Sigmoid colon (tissue), 7 donors: ENCODE results near the gene PARD3. TPM values are rescaled to one million over a fixed set of nuclear protein-coding genes. Genes with fewer than 3 reads are reported as not detected.

Experiments used
- DNase-seq: peaks from one replicate; pipeline ENCODE4 v3.0.0-alpha.2; 2019
- H3K27ac ChIP-seq, 4 donors: fragments of 200-600 bp; sonication (generic); one replicate each; pipeline ENCODE4 v1.5.1; 2016 to 2019; ENCODE audit warnings: mild to moderate bottlenecking in 1 of 4
- H3K27me3 ChIP-seq, 3 donors: fragments of 200-600 bp; sonication (generic); one replicate each; pipeline ENCODE4 v1.5.1; 2019; ENCODE audit warnings: mild to moderate bottlenecking in 1 of 3
- H3K36me3 ChIP-seq, 4 donors: fragments of 200-600 bp; sonication (generic); one replicate each; pipeline ENCODE4 v1.5.1; 2016 to 2019
- H3K4me1 ChIP-seq, 4 donors: fragments of 200-600 bp; sonication (generic); one replicate each; pipeline ENCODE4 v1.5.1; 2017 to 2019
- H3K4me3 ChIP-seq, 4 donors: fragments of 200-600 bp; sonication (generic); one replicate each; pipeline ENCODE4 v1.5.1; 2017 to 2019; ENCODE audit warnings: mild to moderate bottlenecking in 2 of 4, moderate library complexity in 1 of 4
- H3K9me3 ChIP-seq, 4 donors: fragments of 200-600 bp in 3 of 4; sonication (generic) in 3 of 4; one replicate each; pipeline versions ENCODE4 v1.5.1 to v1.6.1; 2013 to 2019
- EP300 ChIP-seq, 4 donors: sonication (generic); formaldehyde crosslinking; IDR thresholded peaks; one replicate each; pipeline ENCODE4 v1.6.1; 2017; ENCODE audit warnings: antibody characterized with exemption in 4 of 4
- POLR2A ChIP-seq, 2 donors: fragments of 450-650 bp; IDR thresholded peaks; one replicate each; pipeline ENCODE4 v1.6.1; 2016; ENCODE audit warnings: antibody characterized with exemption in 2 of 2, mild to moderate bottlenecking in 2 of 2, moderate library complexity in 2 of 2
- POLR2AphosphoS5 ChIP-seq, 4 donors: sonication (generic); formaldehyde crosslinking; IDR thresholded peaks; one replicate each; pipeline ENCODE4 v1.6.1; 2017; ENCODE audit warnings: antibody characterized with exemption in 4 of 4
- WGBS, 2 donors: extraction: QIAGEN DNeasy Blood & Tissue Kit; methylation state at CpG; one replicate each; pipeline ENCODE4 v1.1.7; 2013; 5-methylcytosine and 5-hydroxymethylcytosine counted together
- intact Hi-C: fragments of 100-400 bp; cut with DNase I; formaldehyde crosslinking; loops from one replicate; pipeline ENCODE4 v1.15.1; 2023
- polyA plus RNA-seq, 3 donors: library from polyadenylated mRNA; stranded (reverse); fragments of 200-250 nt; gene quantifications; one replicate each; pipeline ENCODE4 v1.2.3, GENCODE V29; 2013
- total RNA-seq, 4 donors: library from RNA; depleted of rRNA; stranded (reverse); fragments of >200 nt; gene quantifications; one replicate each; pipeline ENCODE4 v1.1.0, GENCODE V29; 2016
- TF ChIP-seq, protein P1 (sequence below), 4 experiments: fragments of 450-650 bp in 3 of 4; fragments of 200-600 bp in 1 of 4; IDR thresholded peaks; one replicate each; pipeline ENCODE4 v1.5.1; 2016 to 2019; ENCODE audit warnings: antibody characterized with exemption in 4 of 4, mild to moderate bottlenecking in 3 of 4, moderate library complexity in 2 of 4
- donor health status: healthy with polysubstance abuse.
- donor health status: Bipolar disorder and iron deficiency.
- donor health status: healthy.

PARD3 gene
- total and polyA plus RNA-seq, 7 donors: 17.5 to 96.4 (median 75.9) TPM

DNA sequence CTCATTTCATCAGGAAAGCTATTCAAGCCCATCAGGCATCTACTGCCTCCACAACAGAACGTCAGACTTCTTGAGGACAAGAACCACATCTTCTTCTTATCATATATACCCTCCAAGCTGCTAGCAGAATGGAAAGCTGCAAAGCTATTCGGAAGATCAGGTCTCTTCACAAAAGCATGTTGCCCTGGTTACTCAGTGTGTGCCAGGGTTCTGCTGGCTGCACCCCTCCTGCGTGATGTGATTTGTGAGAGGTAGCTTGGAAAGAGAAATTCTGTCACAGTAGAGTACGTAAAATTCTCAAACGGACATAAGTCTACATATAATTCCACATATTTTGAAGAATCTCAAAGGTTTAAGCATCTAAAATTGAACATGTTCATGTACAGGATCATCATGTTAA is 681.7 kb downstream of the PARD3 start:
- Histone ChIP-seq H3K9me3 (no peaks in the 10 kb centered on the region), H3K27me3 (no peaks in the 10 kb centered on the region), H3K36me3 (peaks cover 0 to 14% (median 0%) of the 10 kb centered on the region in 4 donors), H3K4me1 (peaks cover 0 to 12% (median 8%) of the 10 kb centered on the region in 4 donors), H3K4me3 (no peak overlapping the region), H3K27ac (no peak overlapping the region)
- WGBS, 2 donors: 96 to 97% methylated on average over 5 of the region's 5 CpGs
- no peak for DNase-seq
- intact Hi-C loops: no loop called here
- no peak for TF ChIP-seq POLR2AphosphoS5 (IDR thresholded peaks at IDR 0.05)
- TF ChIP-seq, protein P1, sequence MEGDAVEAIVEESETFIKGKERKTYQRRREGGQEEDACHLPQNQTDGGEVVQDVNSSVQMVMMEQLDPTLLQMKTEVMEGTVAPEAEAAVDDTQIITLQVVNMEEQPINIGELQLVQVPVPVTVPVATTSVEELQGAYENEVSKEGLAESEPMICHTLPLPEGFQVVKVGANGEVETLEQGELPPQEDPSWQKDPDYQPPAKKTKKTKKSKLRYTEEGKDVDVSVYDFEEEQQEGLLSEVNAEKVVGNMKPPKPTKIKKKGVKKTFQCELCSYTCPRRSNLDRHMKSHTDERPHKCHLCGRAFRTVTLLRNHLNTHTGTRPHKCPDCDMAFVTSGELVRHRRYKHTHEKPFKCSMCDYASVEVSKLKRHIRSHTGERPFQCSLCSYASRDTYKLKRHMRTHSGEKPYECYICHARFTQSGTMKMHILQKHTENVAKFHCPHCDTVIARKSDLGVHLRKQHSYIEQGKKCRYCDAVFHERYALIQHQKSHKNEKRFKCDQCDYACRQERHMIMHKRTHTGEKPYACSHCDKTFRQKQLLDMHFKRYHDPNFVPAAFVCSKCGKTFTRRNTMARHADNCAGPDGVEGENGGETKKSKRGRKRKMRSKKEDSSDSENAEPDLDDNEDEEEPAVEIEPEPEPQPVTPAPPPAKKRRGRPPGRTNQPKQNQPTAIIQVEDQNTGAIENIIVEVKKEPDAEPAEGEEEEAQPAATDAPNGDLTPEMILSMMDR (IDR thresholded peaks at IDR 0.05): no peak
- no peak for TF ChIP-seq POLR2A (IDR thresholded peaks at IDR 0.05)
- TF ChIP-seq EP300 (IDR thresholded peaks at IDR 0.05): no peak

DNA sequence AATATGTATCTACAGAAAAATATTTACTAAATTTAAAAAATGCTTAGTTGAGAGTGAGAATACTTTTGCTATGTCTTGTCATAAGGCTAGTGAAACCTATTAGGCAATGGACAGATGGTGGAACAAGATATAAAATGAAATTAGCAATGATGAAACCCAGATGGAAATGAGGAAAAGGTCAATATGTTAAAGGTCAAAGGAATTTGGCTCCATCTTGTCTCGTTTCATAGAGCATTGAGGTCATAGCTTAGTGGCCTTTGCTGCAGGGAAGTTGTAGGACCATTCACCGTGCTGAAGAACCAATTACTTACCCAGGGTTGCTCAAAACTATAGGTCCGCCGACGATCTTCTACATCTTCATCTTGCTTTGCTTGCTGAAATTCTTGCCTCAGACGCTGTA is 683.9 kb downstream of the PARD3 start:
- 92 to 94% methylated on average over 6 of the region's 6 CpGs for WGBS, 2 donors

DNA sequence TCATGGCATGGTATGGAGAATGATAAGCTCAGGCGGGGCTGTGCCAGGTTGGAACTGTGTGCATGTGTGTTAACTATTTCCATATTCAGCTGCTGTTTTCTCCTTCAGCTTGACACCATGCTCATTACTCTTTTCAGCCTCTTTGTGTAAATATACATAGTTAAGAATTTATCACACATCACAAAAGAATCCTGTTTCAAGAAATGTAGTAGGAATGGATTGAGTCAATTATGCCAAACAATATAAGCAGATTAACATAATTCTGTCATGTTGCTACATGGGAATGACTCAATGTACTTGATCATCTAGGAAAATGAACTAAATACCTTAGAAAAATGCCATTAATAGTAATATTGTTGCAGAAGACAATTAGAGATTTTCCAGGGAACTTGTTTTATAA is 687.4 kb downstream of the PARD3 start:
- no peaks in the 10 kb centered on the region for H3K27me3 ChIP-seq
- peaks cover 0 to 26% (median 9%) of the 10 kb centered on the region in 4 donors for H3K4me1 ChIP-seq
- no peak overlapping the region for H3K27ac ChIP-seq
- no peak for TF ChIP-seq EP300 (IDR thresholded peaks at IDR 0.05)
- TF ChIP-seq, protein P1 (IDR thresholded peaks at IDR 0.05): no peak
- intact Hi-C loops: no loop called here
- H3K9me3 ChIP-seq: no peaks in the 10 kb centered on the region
- 98% methylated on average over 1 of the region's 1 CpG for WGBS, 2 donors
- peaks cover 0 to 16% (median 0%) of the 10 kb centered on the region in 4 donors for H3K36me3 ChIP-seq
- H3K4me3 ChIP-seq: no peak overlapping the region
- no peak for DNase-seq

More for the DNA sequence above, 683.9 kb downstream of the PARD3 start:
- intact Hi-C loops: no loop called here
- no peaks in the 10 kb centered on the region for H3K9me3 ChIP-seq
- no peak for TF ChIP-seq EP300 (IDR thresholded peaks at IDR 0.05)
- TF ChIP-seq POLR2AphosphoS5 (IDR thresholded peaks at IDR 0.05): no peak
- TF ChIP-seq, protein P1 (IDR thresholded peaks at IDR 0.05): no peak
- no peak for TF ChIP-seq POLR2A (IDR thresholded peaks at IDR 0.05)
- DNase-seq: no peak
- peaks cover 0 to 16% (median 0%) of the 10 kb centered on the region in 4 donors for H3K36me3 ChIP-seq
- H3K27me3 ChIP-seq: no peaks in the 10 kb centered on the region
- peaks cover 0 to 19% (median 9%) of the 10 kb centered on the region in 4 donors for H3K4me1 ChIP-seq
- no peak overlapping the region for H3K4me3 ChIP-seq
- no peak overlapping the region for H3K27ac ChIP-seq

DNA sequence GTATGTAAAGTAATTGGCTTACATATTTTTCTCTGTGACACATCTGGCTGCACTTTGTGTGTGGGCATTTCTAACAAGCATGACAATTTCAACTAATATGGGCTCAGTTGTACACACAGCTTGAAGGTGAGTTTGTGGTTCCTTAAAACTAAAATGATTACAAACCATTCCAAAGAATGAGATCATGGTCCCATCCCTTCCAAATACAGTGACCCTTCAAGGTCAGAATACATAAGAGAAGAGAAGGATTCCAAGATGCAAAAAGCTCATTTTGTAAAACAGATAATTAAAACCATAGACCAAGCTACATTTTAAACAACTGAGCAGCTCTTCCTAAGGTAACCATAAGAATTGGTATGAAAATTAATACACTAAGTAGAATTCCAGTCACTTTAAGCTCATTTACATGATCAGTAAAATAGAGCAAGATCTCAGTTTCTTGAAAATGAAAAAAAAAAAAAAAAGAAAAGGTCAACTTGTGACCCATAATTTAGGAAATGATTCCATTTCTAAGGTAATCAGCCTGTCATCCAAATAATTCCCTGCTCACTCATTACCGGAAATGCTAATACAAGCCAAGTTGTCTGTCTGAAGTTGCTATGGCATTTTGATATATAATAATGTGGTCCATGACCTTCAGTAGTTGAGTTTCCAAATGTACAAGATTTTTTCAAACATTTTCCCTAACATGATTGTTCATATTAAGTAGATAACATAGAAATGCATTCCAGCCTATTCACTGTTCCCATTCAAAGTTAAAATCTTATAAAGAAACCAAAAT is 688.5 kb downstream of the PARD3 start:
- Histone ChIP-seq H3K4me1 (peaks cover 0 to 28% (median under 1%) of the 10 kb centered on the region in 4 donors), H3K4me3 (no peak overlapping the region), H3K27me3 (no peaks in the 10 kb centered on the region), H3K9me3 (no peaks in the 10 kb centered on the region), H3K36me3 (peaks cover 0 to 16% (median 0%) of the 10 kb centered on the region in 4 donors), H3K27ac (no peak overlapping the region)
- TF ChIP-seq POLR2AphosphoS5 (IDR thresholded peaks at IDR 0.05) (no peak), EP300 (IDR thresholded peaks at IDR 0.05) (no peak), POLR2A (IDR thresholded peaks at IDR 0.05) (no peak)
- TF ChIP-seq, protein P1 (IDR thresholded peaks at IDR 0.05): no peak
- DNase-seq: no peak
- intact Hi-C loops: no loop called here
- WGBS, 2 donors: 90 to 95% methylated on average over 1 of the region's 1 CpG
